Right ventricle myocardium superior (tissue), 1 donor: ENCODE data around the gene GHRHR. TPM values are rescaled to one million over a fixed set of nuclear protein-coding genes. Genes with fewer than 3 reads are reported as not detected.
A peak's percentile ranks its signal among the peaks of the same experiment; 100 is the strongest.

Source experiments
- ATAC-seq: fragments of 200-7000 bp; cut with Tn5 transposase; one replicate; pipeline ENCODE4 v1.9.1; 2020; ENCODE audit warnings: mild to moderate bottlenecking; ENCODE audit not compliant: poor library complexity
- DNase-seq: peaks from one replicate; pipeline ENCODE4 v3.0.0-alpha.2; 2020
- intact Hi-C: fragments of 100-400 bp; cut with DNase I; formaldehyde crosslinking; loops from one replicate; pipeline ENCODE4 v1.11.2; 2022
- total RNA-seq: library from RNA; stranded (reverse); fragmentation: NEBNext Ultra II Directional; extraction: Animal tissue kit (Norgen Biotek cat#: 25700); gene quantifications from one replicate; pipeline ENCODE4 v1.2.1, GENCODE V29; 2021
- donor health status: DM: no; HTN: yes; CAD: no; lungs with severe emphysema.

Gene GHRHR
- total RNA-seq, 1 donor from 2014 or later: not detected

GRCh38 chr7:31020161-31020560 is 56.4 kb downstream of the GHRHR start:
- no peak for ATAC-seq
- intact Hi-C loops: loop anchor here (10.0 kb wide), 1 partner anchor 55 kb away; the partner anchor contains the start of gene GHRHR

DNA sequence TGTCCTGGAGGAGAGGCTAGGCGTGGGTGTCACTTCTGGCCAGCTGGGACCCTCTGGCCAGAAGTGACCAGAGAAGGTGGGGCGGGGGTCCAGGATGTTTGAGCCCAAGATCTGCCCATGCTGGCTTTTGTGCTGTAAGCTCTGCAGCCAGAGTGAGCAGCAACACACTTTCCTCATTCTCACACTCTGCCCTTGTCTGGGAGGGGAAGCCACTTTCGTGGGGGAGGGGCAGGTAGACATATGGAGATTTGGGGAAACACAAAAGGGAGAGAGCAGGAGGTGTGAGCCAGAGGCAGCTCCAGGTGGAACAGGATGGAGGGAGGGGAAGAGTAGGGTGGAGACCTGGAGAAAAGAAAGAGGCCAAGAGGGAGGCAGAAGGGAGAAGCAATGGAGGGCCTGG is 56.9 kb downstream of the GHRHR start:
- ATAC-seq (no peak), DNase-seq (no peak)
- intact Hi-C loops: loop anchor here (10.0 kb wide), 1 partner anchor 56 kb away; the partner anchor contains the start of gene GHRHR

More at GRCh38 chr7:31020161-31020560, 56.4 kb downstream of the GHRHR start:
- no peak for DNase-seq

GRCh38 chr7:31022117-31022516 is 58.4 kb downstream of the GHRHR start:
- intact Hi-C loops: loop anchor here (10.0 kb wide), 1 partner anchor 57 kb away; the partner anchor contains the start of gene GHRHR
- no peak for ATAC-seq
- DNase-seq: no peak

DNA sequence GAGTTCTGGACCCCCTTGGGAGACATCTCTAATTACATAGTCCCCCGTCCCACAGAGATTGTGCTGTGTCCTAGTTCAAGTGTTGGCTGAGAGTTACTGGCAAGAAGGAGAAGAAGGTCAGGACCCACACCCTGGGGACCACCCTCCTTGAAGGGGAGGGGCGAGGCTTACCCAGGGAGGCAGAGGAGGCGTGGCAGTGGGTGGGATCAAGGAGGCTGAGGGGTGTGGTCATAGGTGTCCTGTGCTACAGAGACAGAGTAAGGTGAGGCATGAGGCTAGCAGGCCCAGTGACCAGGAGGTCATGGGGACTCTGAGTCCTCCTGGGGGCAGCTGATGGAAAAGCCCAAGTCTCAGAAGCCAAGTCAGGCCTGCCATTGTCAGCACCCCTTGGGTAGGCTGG is 59.0 kb downstream of the GHRHR start:
- no peak for DNase-seq
- intact Hi-C loops: loop anchor here (10.0 kb wide), 1 partner anchor 58 kb away; the partner anchor contains the start of gene GHRHR
- no peak for ATAC-seq

DNA sequence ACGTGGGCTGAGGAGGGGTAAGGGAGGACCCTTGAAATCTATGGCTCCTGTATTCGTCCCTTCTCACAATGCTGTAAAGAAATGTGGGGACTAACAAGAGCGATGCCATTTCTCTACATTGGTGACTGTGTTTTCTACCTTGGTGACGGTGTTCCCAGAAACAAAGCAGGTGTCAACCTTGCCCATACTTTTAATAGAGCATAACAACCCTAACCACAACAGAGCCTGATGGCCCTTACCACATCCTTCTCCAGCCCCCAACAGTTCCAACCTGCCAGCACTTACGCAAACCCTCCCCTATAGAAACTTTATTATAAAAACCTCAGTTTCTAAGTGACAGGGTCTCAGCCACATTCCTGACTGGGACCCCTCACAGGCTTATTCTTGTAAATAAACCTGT is 60.1 kb downstream of the GHRHR start:
- intact Hi-C loops: loop anchor here (10.0 kb wide), 1 partner anchor 59 kb away; the partner anchor contains the start of gene GHRHR
- ATAC-seq: no peak
- DNase-seq: no peak

- intact Hi-C loops: loop anchor here (10.0 kb wide), 1 partner anchor 63 kb away; the partner anchor contains the start of gene GHRHR
- DNase-seq (peak; percentile 63), ATAC-seq (peak; percentile 66)
These were observed 63.6 kb downstream of the GHRHR start for GRCh38 chr7:31027161-31027965.

DNA sequence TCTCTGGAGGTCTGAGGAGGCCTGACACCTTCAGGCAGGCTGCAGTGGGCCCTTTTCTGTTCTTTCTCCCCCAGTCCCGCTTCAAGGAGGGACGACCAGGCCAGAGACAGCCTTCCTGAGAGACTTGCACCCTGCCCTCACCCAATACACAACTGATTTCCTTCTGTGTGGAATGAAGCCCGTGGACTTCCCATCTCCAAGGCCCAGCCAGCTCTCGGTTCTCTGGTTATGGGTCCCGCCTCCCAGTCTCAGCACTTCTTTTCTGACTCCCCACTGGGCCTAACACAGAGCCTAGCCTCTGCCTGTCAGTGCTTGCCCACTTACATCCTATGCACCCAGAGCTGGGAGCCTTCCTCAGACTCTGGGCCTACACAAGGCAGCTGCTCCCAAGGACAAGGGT is 64.3 kb downstream of the GHRHR start:
- intact Hi-C loops: loop anchor here (10.0 kb wide), 1 partner anchor 63 kb away; the partner anchor contains the start of gene GHRHR
- DNase-seq (no peak), ATAC-seq (no peak)

GRCh38 chr7:31028417-31028992 is 64.8 kb downstream of the GHRHR start:
- no peak for ATAC-seq
- intact Hi-C loops: loop anchor here (10.0 kb wide), 1 partner anchor 64 kb away; the partner anchor contains the start of gene GHRHR
- no peak for DNase-seq

Other genes with a start within 250 kb of the GHRHR start
- 40.4 TPM for gene INMT, start 211.8 kb upstream of the GHRHR start, total RNA-seq
- 2.8 TPM for gene MINDY4, start 192.5 kb upstream of the GHRHR start, total RNA-seq
- gene AQP1, start 52.1 kb upstream of the GHRHR start, total RNA-seq: 236 TPM
- gene ADCYAP1R1, start 88.4 kb downstream of the GHRHR start, total RNA-seq: 4.8 TPM